IMR-90 (cell line): ENCODE measurements around the gene FAM53B. TPM values are rescaled to one million over a fixed set of nuclear protein-coding genes. Genes with fewer than 3 reads are reported as not detected.

Source experiments
- ATAC-seq: fragments of 200-7000 bp; cut with Tn5 transposase; 2 replicates; pipeline ENCODE4 v1.9.1; 2020; ENCODE audit warnings: low read depth, mild to moderate bottlenecking, moderate library complexity
- BruUV-seq: library from RNA; stranded (reverse); fragments of 400-500 nt; replicated peaks from 2 replicates; lab custom pipeline; 2021; lab: Mats Ljungman, UMichigan
- CTCF ChIA-PET: fragments of 300-600 bp; formaldehyde crosslinking; extraction: SDS; loops from one replicate; lab custom pipeline; 2021; ENCODE audit warnings: antibody characterized with exemption; lab: Yijun Ruan, JAX
- POLR2A ChIA-PET: fragments of 300-600 bp; sonication (Branson Sonifier 250); formaldehyde crosslinking; loops from one replicate; lab custom pipeline; 2022; ENCODE audit warnings: antibody characterized with exemption; ENCODE audit not compliant: unreplicated experiment; lab: Charles Lee
- DNase-seq: peaks from one replicate; pipeline ENCODE4 v3.0.0; 2013
- H2AFZ ChIP-seq: replicated peaks from 2 replicates; pipeline ENCODE3; 2013; ENCODE audit warnings: low read length, mild to moderate bottlenecking; ENCODE audit not compliant: poor library complexity
- H2AK5ac ChIP-seq: 2 replicates; pipeline ENCODE4 v1.6.1; 2013; ENCODE audit warnings: low read depth, low read length, inconsistent platforms
- H2AK9ac ChIP-seq: replicated peaks from 2 replicates; pipeline ENCODE3; 2013; ENCODE audit warnings: mild to moderate bottlenecking, low read depth, low read length, moderate library complexity; ENCODE audit not compliant: poor library complexity
- H2BK120ac ChIP-seq: 2 replicates; pipeline ENCODE4 v1.6.1; 2013; ENCODE audit warnings: low read depth, low read length, inconsistent platforms
- H2BK15ac ChIP-seq: 3 replicates; pipeline ENCODE4 v1.6.1; 2013; ENCODE audit warnings: low read depth, low read length, inconsistent platforms
- H2BK20ac ChIP-seq: 2 replicates; pipeline ENCODE4 v1.6.1; 2013; ENCODE audit warnings: low read depth, mild to moderate bottlenecking, inconsistent platforms, low read length, moderate library complexity
- H2BK5ac ChIP-seq: 2 replicates; pipeline ENCODE4 v1.6.1; 2013; ENCODE audit warnings: mild to moderate bottlenecking, low read depth, low read length, inconsistent platforms; ENCODE audit not compliant: poor library complexity, severe bottlenecking
- H3K14ac ChIP-seq: replicated peaks from 2 replicates; pipeline ENCODE4 v1.6.1; 2013; ENCODE audit warnings: low read depth, low read length, inconsistent platforms
- H3K18ac ChIP-seq: 2 replicates; pipeline ENCODE4 v1.6.1; 2013; ENCODE audit warnings: low read depth, low read length, control low read depth
- H3K23ac ChIP-seq: 2 replicates; pipeline ENCODE4 v1.6.1; 2013; ENCODE audit warnings: low read depth, low read length, inconsistent platforms
- H3K27ac ChIP-seq: 2 replicates; pipeline ENCODE4 v1.5.1; 2013; ENCODE audit warnings: mild to moderate bottlenecking, control low read depth, low read length; ENCODE audit not compliant: insufficient read depth
- H3K27me3 ChIP-seq: 2 replicates; pipeline ENCODE4 v1.6.1; 2013; ENCODE audit warnings: low read length; ENCODE audit not compliant: control insufficient read depth, insufficient read depth
- H3K36me3 ChIP-seq: 2 replicates; pipeline ENCODE4 v1.6.1; 2013; ENCODE audit warnings: low read length, mixed read lengths; ENCODE audit not compliant: control insufficient read depth, insufficient read depth
- H3K4ac ChIP-seq: 2 replicates; pipeline ENCODE4 v1.6.1; 2013; ENCODE audit warnings: low read depth, low read length, inconsistent platforms
- H3K4me1 ChIP-seq: 2 replicates; pipeline ENCODE4 v1.6.1; 2013; ENCODE audit warnings: low read length, mixed read lengths; ENCODE audit not compliant: control insufficient read depth, insufficient read depth
- H3K4me2 ChIP-seq: 2 replicates; pipeline ENCODE4 v1.6.1; 2013; ENCODE audit warnings: low read depth, mild to moderate bottlenecking, control low read depth, low read length, moderate library complexity
- H3K4me3 ChIP-seq: 2 replicates; pipeline ENCODE4 v1.5.1; 2013; ENCODE audit warnings: low read depth, mild to moderate bottlenecking, control low read depth, low read length, moderate library complexity; ENCODE audit not compliant: insufficient read depth
- H3K56ac ChIP-seq: 2 replicates; pipeline ENCODE4 v1.6.1; 2013; ENCODE audit warnings: low read length, inconsistent platforms; ENCODE audit not compliant: insufficient read depth; ENCODE audit errors: extremely low read depth
- H3K79me1 ChIP-seq, 2 experiments: 2 replicates each; pipeline ENCODE4 v1.6.1; 2013; ENCODE audit warnings: low read length in 2 of 2, inconsistent platforms in 1 of 2, low read depth in 1 of 2
- H3K9ac ChIP-seq: 2 replicates; pipeline ENCODE4 v1.6.1; 2013; ENCODE audit warnings: low read depth, low read length, control low read depth
- H3K9me1 ChIP-seq: 2 replicates; pipeline ENCODE4 v1.6.1; 2013; ENCODE audit warnings: low read length, inconsistent platforms; ENCODE audit not compliant: insufficient read depth
- H3K9me3 ChIP-seq: 2 replicates; pipeline ENCODE4 v1.6.1; 2013; ENCODE audit warnings: low read length; ENCODE audit not compliant: control insufficient read depth, insufficient read depth
- H4K20me1 ChIP-seq: 2 replicates; pipeline ENCODE4 v1.6.1; 2013; ENCODE audit warnings: low read length, inconsistent platforms; ENCODE audit not compliant: insufficient read depth
- H4K5ac ChIP-seq: 2 replicates; pipeline ENCODE4 v1.6.1; 2013; ENCODE audit warnings: mild to moderate bottlenecking, low read depth, low read length, control low read depth
- H4K8ac ChIP-seq, 2 experiments: 2 replicates each; pipeline ENCODE4 v1.6.1; 2013; ENCODE audit warnings: low read depth in 2 of 2, low read length in 2 of 2, control low read depth in 1 of 2, inconsistent platforms in 1 of 2
- H4K91ac ChIP-seq: 2 replicates; pipeline ENCODE4 v1.6.1; 2013; ENCODE audit warnings: low read depth, low read length, inconsistent platforms; ENCODE audit not compliant: insufficient read depth
- BHLHE40 ChIP-seq: fragments of 150-350 bp; IDR thresholded peaks from 2 replicates; pipeline ENCODE4 v1.6.1; 2016; ENCODE audit warnings: mild to moderate bottlenecking, low read depth, low read length
- CEBPB ChIP-seq: IDR thresholded peaks from 2 replicates; pipeline ENCODE4 v1.6.1; 2012; ENCODE audit warnings: low read depth, low read length, improper control_type of control experiment
- CHD1 ChIP-seq: IDR thresholded peaks from 2 replicates; pipeline ENCODE4 v1.6.1; 2012; ENCODE audit warnings: low read depth, low read length, improper control_type of control experiment
- FOS ChIP-seq: fragments of 150-350 bp; IDR thresholded peaks from 2 replicates; pipeline ENCODE4 v1.6.1; 2016; ENCODE audit warnings: low read depth, low read length
- MAFK ChIP-seq: IDR thresholded peaks from 2 replicates; pipeline ENCODE4 v1.6.1; 2012; ENCODE audit warnings: low read depth, low read length, improper control_type of control experiment
- MAZ ChIP-seq: IDR thresholded peaks from 2 replicates; pipeline ENCODE4 v1.6.1; 2012; ENCODE audit warnings: low read depth, mild to moderate bottlenecking, low read length, improper control_type of control experiment, moderate library complexity, borderline replicate concordance
- MXI1 ChIP-seq: IDR thresholded peaks from 2 replicates; pipeline ENCODE4 v1.6.1; 2012; ENCODE audit warnings: low read depth, mild to moderate bottlenecking, low read length, moderate library complexity, borderline replicate concordance
- NFE2L2 ChIP-seq: fragments of 150-350 bp; IDR thresholded peaks from 2 replicates; pipeline ENCODE4 v1.6.1; 2016; ENCODE audit warnings: low read depth, mild to moderate bottlenecking, low read length
- POLR2A ChIP-seq: IDR thresholded peaks from 2 replicates; pipeline ENCODE4 v1.6.1; 2012; ENCODE audit warnings: mild to moderate bottlenecking, low read depth, low read length
- RAD21 ChIP-seq: IDR thresholded peaks from 2 replicates; pipeline ENCODE4 v1.6.1; 2012; ENCODE audit warnings: low read length, improper control_type of control experiment
- RCOR1 ChIP-seq: IDR thresholded peaks from 2 replicates; pipeline ENCODE4 v1.6.1; 2012; ENCODE audit warnings: mild to moderate bottlenecking, low read length, improper control_type of control experiment; ENCODE audit not compliant: insufficient replicate concordance
- RFX5 ChIP-seq: IDR thresholded peaks from 2 replicates; pipeline ENCODE4 v1.8.0; 2012; ENCODE audit warnings: low read depth, mild to moderate bottlenecking, low read length, moderate library complexity
- SMC3 ChIP-seq: fragments of 150-350 bp; IDR thresholded peaks from 2 replicates; pipeline ENCODE4 v1.6.1; 2016; ENCODE audit warnings: low read depth, mild to moderate bottlenecking, antibody characterized with exemption, low read length, moderate library complexity
- WGBS, 2 experiments: methylation state at CpG; one replicate each; pipeline versions ENCODE4 v1.1.5 to v1.1.7; 2013; ENCODE audit warnings: missing lambda C conversion rate in 2 of 2; ENCODE audit not compliant: insufficient read length in 1 of 2; ENCODE audit errors: extremely low coverage in 2 of 2; 5-methylcytosine and 5-hydroxymethylcytosine counted together
- dilution Hi-C: fragments of 300-500 bp; cut with HindIII; formaldehyde crosslinking; loops from one replicate; pipeline ENCODE4 v1.14.3; 2018; ENCODE audit warnings: low sequenced_read_pairs; ENCODE audit not compliant: unreplicated experiment
- in situ Hi-C: fragments of 300-500 bp; cut with MboI; formaldehyde crosslinking; loops from 3 replicates; pipeline ENCODE4 v1.14.3; 2019; ENCODE audit warnings: low sequenced_read_pairs, inconsistent platforms, mixed read lengths
- intact Hi-C: fragments of 100-400 bp; cut with micrococcal nuclease; formaldehyde crosslinking; loops from 2 replicates; pipeline ENCODE4 v1.10.0; 2022
- polyA plus RNA-seq, 3 experiments: library from polyadenylated mRNA; depleted of rRNA; stranded (reverse); fragments of >200 nt; gene quantifications; 2 replicates each; pipeline ENCODE4 v1.2.3, GENCODE V29; 2012; ENCODE audit warnings: low replicate concordance in 1 of 3
- total RNA-seq: library from RNA; depleted of rRNA; stranded (reverse); fragments of >200 nt; gene quantifications from 2 replicates; pipeline ENCODE4 v1.2.3, GENCODE V29; 2012
- TF ChIP-seq, protein P1 (sequence below): conservative IDR thresholded peaks from 2 replicates; pipeline ENCODE4 v1.5.1; 2012; ENCODE audit warnings: mild to moderate bottlenecking, low read depth, low read length, improper control_type of control experiment
- TF ChIP-seq, protein P2 (sequence below): fragments of 150-350 bp; IDR thresholded peaks from 2 replicates; pipeline ENCODE4 v1.6.1; 2016; ENCODE audit warnings: low read depth, mild to moderate bottlenecking, low read length, moderate library complexity, borderline replicate concordance
- TF ChIP-seq, protein P3 (sequence below): fragments of 150-350 bp; IDR thresholded peaks from 2 replicates; pipeline ENCODE4 v1.6.1; 2017; ENCODE audit warnings: mild to moderate bottlenecking, antibody characterized with exemption, low read length, low read depth

FAM53B gene
- total and polyA plus RNA-seq, 2 of the 4 experiments (the other 2 are of a cell fraction): 3.8 to 5.7 TPM

DNA sequence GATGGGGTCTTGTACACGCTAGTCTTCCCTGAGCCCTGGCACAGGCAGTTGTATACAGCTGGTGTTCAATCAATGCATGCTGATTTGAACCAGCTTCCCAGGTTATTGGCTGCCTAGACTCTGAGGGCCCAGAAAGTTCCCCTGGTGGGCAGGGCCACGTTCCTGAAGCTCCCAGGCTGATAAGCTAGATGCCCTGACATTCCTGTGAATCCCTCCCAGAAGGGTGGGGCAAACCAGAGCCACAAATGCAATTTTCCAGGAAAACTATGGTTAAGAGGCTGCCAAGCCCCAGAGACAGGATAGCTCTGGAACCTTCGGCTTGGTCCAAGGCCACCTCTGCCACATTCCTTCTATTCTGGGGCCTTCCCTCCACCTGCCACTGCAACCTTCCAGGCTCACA lies 78.2 kb downstream of the FAM53B start:
- Histone ChIP-seq H3K27me3 (no peaks in the 10 kb centered on the region), H3K23ac (no peak overlapping the region), H2BK15ac (no peak overlapping the region), H3K4me2 (no peak overlapping the region), H2BK5ac (no peak overlapping the region), H3K79me1 (peaks cover 0 to 12% of the 10 kb centered on the region in 2 experiments; a peak in 3 of 4 replicates), H4K8ac (no peak overlapping the region), H2AK5ac (no peak overlapping the region), H3K9ac (no peak overlapping the region), H2AFZ (peak overlapping the region; percentile 13), H3K27ac (no peak overlapping the region), H4K91ac (no peak overlapping the region), H4K20me1 (peaks cover 16% of the 10 kb centered on the region), H3K56ac (0 out of 2 replicates have a peak overlapping the region, but pooled peaks have one; percentile 22), H3K9me3 (no peaks in the 10 kb centered on the region), H3K4me1 (peaks cover 7% of the 10 kb centered on the region; the same call in 1 of the 2 replicates), H3K9me1 (peaks cover 22% of the 10 kb centered on the region), H3K18ac (no peak overlapping the region), H2BK120ac (no peak overlapping the region), H3K14ac (no peak overlapping the region; the same call in 1 of the 2 replicates), H3K4me3 (no peak overlapping the region), H3K36me3 (peaks cover 3% of the 10 kb centered on the region), H2BK20ac (no peak overlapping the region), H2AK9ac (peak overlapping the region; percentile 70), H4K5ac (no peak overlapping the region), H3K4ac (0 out of 2 replicates have a peak overlapping the region, but pooled peaks have one; percentile 12)
- DNase-seq (no peak), ATAC-seq (peak; percentile 61)
- BruUV-seq: no TSS peak
- WGBS, 2 experiments: 0% methylated on average over 1 of the region's 3 CpGs; no CpG with 5 or more reads in 1 of the 2 experiments
- intact Hi-C loops: no loop called here
- in situ Hi-C loops: no loop called here
- dilution Hi-C loops: no loop called here
- TF ChIP-seq NFE2L2 (no peak), BHLHE40 (no peak), MAZ (no peak), MXI1 (no peak), CEBPB (no peak), RCOR1 (no peak), RAD21 (no peak), SMC3 (no peak), CHD1 (no peak), FOS (no peak), RFX5 (no peak), POLR2A (no peak), MAFK (no peak)
- TF ChIP-seq, protein P1, sequence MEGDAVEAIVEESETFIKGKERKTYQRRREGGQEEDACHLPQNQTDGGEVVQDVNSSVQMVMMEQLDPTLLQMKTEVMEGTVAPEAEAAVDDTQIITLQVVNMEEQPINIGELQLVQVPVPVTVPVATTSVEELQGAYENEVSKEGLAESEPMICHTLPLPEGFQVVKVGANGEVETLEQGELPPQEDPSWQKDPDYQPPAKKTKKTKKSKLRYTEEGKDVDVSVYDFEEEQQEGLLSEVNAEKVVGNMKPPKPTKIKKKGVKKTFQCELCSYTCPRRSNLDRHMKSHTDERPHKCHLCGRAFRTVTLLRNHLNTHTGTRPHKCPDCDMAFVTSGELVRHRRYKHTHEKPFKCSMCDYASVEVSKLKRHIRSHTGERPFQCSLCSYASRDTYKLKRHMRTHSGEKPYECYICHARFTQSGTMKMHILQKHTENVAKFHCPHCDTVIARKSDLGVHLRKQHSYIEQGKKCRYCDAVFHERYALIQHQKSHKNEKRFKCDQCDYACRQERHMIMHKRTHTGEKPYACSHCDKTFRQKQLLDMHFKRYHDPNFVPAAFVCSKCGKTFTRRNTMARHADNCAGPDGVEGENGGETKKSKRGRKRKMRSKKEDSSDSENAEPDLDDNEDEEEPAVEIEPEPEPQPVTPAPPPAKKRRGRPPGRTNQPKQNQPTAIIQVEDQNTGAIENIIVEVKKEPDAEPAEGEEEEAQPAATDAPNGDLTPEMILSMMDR: no peak
- TF ChIP-seq, protein P2, sequence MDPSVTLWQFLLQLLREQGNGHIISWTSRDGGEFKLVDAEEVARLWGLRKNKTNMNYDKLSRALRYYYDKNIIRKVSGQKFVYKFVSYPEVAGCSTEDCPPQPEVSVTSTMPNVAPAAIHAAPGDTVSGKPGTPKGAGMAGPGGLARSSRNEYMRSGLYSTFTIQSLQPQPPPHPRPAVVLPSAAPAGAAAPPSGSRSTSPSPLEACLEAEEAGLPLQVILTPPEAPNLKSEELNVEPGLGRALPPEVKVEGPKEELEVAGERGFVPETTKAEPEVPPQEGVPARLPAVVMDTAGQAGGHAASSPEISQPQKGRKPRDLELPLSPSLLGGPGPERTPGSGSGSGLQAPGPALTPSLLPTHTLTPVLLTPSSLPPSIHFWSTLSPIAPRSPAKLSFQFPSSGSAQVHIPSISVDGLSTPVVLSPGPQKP: no peak
- TF ChIP-seq, protein P3, sequence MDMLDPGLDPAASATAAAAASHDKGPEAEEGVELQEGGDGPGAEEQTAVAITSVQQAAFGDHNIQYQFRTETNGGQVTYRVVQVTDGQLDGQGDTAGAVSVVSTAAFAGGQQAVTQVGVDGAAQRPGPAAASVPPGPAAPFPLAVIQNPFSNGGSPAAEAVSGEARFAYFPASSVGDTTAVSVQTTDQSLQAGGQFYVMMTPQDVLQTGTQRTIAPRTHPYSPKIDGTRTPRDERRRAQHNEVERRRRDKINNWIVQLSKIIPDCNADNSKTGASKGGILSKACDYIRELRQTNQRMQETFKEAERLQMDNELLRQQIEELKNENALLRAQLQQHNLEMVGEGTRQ: no peak
- ChIA-PET POLR2A (no interaction called here), CTCF (no interaction called here)
